GM21423 (cell line): ENCODE results near the gene ERC2.

Source experiments
- ATAC-seq: cut with Tn5 transposase; IDR thresholded peaks from one replicate; pipeline ENCODE4 v1.9.1; 2021; ENCODE audit warnings: mild to moderate bottlenecking, moderate library complexity; ENCODE audit not compliant: unreplicated experiment

Gene ERC2

DNA sequence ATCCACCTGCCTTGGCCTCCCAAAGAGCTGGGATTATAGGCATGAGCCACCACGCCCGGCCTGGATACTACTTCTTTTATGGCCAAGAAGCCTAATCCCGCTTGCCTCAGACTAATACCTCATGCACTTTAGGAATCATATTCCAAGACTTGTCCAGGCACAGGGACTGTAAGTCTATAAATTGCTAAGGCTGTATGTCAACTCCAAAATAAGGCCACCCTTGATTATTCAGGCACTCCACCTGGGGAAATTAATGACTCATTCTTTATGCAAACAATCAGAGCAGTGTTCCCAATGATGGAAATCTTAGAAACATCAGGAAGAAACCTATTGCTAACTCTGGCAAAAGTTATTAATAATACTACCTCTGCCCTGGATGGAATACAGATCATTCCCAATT, 98.4 kb downstream of the ERC2 start:
- no peak for ATAC-seq

DNA sequence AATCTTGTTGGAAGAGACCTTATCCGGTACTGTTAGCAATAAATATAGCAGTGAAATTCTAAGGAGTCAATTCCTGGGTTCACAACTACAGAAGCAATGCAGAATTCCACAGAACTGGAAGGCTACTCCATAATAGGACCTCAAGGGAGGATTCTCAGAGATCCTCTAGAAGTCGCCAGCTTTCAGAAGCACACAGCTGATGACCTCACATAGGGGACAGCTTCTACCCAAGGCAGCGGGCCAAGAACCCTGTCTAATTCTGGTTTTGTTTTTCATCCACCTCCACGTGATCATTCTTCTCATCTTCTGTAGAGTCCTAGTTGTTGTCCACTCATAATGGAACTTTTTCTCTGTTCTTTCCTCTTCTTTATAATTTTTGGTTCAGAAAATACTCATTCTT, 99.4 kb downstream of the ERC2 start:
- no peak for ATAC-seq

DNA sequence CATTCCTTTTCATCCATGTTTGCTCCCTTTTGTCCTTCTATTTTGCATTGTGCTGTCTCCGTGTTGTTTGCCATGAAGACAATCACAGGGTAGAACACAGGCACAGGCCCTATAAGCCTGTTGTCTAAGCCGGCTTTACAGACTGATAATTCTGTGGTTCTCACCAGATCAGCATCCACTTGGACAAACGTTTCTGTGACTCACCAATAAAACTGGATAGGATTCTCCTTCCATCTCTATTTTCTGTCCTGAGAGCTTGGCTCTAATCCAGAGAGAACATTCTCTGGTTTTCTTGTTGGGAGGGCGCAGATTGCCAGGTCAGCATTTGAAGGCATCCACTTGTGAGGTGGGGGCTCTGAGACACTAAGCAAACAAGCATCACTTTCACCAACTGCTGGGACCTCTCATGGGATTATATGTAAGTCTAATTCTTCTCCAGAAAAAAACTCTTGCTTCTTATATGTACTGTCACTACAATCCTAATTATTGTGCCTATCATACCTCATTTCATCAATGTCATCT, 101.6 kb downstream of the ERC2 start:
- ATAC-seq, result no peak

DNA sequence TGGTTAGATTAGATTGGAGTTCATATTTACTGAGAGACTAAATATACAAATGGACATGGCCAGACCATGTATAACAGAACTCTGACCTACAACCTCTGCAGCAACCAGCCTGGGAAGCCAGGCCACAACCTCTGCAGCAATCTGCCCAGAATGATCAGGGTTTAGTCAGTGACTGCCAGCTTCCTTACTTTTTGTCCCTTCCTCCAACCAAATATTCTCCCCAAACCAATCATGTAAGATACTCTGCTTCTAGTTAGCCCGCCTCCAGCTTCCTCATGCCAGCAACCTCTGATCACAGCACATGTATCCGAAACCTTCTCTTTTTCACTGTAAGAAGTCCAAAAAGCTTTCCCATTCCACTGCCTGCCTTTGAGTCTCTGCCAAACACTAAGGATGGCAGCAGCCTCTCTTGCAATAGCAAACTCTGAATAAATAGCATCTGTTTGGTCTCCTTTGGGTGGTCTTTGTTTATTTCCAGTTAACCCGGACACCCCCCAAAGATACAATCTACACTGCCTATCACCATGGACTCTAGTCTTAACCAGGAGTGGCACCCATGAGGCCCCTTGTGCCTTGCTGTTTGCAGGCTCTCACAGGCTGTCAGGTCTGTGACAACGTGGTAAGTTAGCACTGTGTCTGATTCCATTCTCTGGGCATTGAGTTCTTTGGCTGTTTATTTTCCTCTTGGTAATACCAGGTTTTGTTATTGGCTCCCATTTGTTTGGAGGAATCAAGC, 102.2 kb downstream of the ERC2 start:
- no peak for ATAC-seq

DNA sequence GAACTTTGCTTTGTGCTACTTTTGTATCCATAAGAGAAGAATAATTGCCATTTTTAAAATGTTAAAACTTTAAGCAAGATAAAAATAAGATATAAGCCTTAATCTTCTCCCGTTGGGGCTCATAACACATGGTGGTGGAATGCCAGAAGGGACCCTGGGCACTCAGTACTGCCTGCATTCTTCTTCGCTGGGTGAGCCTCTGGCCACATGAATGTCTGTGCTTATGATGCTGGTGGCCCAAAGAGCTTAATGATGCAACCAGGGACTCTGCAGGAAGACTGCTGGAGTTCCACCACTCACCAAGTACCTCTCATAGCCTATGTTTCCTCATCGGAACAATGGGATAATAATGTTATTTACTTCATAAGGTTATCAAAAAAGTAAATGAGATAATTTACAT, 103.6 kb downstream of the ERC2 start:
- ATAC-seq, result no peak

DNA sequence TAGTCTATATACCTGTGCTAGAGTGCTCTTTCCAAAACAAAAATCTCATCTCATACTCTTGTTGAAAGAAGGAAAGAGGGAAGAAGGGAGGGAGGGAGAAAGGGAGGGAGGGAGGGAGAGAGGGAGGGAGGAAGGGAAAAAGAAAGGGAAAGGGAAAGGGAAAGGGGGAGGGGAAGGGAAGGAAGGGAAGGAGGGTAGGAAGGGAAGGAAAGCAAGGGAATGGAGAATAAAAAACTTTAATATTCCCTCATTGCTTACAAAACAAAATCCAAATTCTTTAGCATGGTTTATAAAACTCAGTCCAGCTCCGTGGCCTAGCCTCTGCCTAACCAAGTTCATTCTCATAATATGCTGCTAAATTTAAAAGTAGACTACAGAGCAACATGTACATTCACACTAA, 104.5 kb downstream of the ERC2 start:
- ATAC-seq, result no peak

DNA sequence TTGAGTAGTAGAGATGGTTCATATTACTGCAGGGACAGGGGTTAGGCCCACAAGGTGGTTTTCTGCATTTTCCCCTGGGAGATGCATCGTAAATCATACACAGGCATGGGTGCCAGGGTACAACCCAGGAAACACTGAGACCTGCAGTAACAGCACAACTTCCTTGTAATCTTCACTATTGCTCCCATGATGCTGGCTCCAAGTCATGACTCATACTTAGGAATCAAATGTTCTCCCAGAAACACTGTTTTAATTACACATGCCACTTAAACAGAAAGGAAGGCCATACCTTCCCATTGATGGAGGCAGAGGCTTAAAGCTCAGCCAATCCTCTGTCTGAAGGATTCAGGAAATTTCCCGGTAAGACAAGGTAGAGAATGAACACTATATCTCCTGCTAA, 106.5 kb downstream of the ERC2 start:
- no peak for ATAC-seq

DNA sequence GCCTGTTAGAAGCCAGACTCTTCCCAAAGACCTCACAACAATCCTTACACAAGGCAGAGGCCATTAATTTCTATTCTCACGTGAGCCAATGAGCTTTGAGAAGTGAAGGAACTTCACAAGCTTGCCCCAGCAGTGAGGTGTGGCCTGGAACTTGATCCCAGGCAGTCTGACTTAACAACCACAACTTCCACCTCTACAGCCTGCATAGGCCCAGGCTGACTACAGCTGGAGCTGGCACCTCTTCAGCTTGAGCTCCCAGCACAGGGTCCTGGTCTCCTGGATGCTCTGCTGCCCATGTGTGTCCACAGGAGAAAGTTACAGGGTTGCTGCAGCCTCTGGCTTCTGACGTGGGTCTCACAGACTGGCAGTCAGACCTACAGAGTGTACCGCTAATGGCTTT, 111.0 kb downstream of the ERC2 start:
- ATAC-seq, result no peak

DNA sequence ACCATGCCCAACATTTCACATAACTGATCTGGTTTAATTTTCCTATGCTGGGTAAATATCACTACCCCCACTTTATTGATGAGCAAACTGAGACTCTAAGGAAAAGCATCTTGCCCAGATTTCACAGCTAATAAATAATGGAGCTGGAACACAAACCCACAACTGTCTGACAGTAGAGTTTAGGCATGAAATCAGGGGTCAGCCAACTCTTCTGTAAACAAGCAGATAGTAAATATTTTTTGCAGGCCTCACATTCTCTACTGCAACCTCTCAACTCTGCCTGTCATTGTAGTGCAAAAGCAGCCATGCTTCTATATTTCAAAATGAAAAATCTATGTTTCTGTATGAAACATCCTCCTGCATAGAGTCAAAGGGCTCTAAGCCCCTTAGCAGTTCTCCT, 111.5 kb downstream of the ERC2 start:
- no peak for ATAC-seq

DNA sequence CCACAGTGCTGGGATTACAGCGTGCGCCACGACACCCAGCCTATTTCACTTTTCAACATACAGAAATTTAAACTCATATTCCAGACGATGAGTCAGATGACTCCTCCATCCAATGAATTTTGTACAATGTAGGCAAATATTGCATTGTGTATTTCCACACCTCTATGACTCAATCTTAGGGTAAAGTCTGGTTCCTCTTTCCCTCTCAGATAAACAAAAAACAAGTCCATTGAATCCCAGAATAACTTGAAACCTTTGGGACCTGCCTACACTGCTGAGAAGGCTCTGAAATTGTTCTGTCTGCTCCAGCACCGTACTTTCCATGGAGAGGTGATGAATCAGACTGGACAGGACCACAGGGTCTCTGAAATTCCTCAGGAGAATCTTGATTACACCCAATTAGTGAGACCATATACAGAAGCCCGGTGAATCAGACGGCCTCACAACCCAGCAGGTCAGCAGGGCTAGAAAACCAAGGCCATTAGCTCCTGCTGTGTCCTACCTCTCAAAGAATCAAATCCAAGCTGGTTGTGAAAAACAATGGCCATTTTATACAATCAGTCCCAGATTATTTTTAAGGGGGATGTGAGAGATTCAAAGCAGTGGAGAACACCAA, 112.6 kb downstream of the ERC2 start:
- no peak for ATAC-seq

DNA sequence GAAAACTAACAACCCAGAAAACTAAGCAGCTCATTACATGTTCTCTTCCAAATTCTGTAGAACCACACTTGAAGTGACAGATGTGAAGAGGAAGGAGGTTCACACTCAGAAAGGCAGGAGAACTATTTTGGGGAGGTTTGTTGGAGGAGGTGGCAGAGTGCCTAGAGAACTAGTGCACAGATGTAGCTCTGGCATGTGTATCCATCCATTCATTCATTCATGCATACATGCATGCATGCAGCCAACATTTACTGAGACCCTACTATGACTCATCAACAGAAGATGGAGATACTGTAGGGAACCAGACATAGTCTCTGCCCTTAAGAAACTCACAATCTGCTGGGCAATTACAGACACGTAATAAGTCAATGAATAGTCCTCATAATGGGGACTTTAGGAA, 116.7 kb downstream of the ERC2 start:
- no peak for ATAC-seq

DNA sequence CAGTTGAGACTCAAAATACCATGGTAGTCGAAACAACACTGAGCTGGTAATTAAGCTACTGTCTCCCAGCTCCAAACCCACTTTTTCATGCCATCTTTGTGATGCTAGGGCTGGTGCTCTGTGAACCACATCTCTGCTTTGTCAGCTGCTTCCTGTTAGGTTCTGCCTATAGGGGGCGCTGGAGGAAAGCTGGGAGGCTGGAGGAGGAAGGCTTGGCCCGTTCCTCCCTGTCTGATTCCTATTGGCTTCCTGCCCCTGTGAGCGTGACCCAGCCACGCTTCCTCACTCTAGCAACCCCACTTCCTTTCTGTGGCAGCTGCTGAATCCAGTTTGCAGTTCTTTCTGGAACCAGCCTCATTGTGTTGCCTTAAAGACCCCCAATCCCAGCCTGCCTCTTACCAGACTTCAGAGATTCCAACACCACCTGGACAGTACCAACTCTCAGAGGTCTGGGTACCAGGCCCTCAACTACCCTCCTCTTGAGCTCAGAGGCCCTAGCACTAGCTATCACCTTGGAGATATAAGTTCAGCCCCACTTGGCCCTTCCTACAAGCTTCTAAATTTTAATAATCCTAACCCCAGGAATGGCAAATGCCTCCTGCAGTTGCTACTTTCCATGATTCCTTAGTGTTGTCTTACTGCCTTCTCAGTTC, 120.9 kb downstream of the ERC2 start:
- ATAC-seq, result no peak

DNA sequence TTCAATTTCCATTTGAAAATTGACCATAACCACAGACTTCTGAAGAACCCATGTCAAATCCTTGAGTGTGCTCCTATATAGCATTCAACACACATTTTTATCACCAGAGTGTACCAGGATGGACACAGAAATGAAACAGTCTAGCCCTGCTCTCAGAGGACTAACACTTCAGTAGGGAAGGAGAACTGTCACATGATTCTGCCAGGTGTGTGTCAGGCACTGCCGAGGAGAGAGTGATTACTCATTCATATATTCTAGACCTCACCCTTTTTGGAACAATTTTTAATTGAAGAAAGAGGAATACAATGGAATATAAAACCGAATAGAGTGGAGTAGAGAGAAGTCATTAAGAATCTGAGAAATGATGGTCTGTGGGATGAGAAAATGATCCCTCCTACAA, 125.8 kb downstream of the ERC2 start:
- ATAC-seq, result no peak

DNA sequence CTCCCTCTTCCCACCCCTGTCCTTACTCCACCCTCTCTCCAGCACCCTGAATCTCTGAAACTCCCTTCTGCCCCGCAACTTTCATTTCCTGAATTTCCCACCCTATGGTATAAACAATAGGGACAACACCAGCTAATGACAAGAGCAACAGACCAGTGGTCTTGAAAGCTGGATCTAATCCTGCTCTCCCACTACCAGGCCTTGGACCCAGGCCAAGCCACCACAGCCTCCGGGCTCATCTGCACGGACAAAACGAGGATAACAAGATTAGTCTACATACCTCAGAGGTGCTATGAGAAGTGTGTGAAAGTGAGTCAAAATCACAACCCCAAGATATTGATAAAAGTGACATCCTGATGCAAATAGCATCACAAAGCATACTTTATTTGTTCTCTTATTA, 128.6 kb downstream of the ERC2 start:
- no peak for ATAC-seq

DNA sequence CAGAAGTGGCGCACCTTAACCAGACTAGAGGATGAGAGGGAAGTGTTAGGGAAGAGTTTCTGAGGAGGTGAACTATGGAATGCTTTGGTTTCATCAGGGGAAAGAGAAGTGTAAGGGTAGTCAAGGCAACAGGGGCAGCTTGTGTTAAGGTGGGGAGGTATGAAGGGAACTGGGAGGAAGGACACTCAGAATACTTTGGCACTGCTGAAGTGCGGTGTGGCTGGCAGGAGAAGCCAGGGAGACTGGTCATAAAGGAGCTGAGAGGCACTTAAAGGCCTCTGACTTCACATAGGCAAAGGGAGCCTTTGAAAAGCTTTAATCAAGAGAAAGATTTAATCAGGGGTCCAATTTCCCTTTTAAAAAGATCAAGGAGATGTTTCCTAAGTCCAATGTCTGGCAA, 129.0 kb downstream of the ERC2 start:
- no peak for ATAC-seq

DNA sequence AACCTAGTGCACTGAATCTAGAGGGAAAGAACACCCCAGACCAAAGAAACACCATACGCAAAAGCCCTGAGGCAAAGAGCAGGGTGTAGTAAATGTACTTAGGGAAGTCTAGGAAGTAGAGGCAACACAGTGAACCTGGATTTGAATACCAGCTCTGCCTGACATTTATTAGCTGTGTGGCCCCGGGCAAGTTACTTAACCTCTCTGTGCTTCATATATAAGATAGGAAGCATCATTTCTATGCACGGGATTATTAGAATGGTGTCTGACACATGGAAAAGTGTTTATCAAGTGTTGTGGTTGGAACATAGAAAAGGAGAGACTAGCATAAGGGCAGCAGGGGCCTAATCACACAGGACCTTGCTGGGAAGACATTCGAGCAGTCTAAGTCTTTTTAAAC, 132.2 kb downstream of the ERC2 start:
- no peak for ATAC-seq

DNA sequence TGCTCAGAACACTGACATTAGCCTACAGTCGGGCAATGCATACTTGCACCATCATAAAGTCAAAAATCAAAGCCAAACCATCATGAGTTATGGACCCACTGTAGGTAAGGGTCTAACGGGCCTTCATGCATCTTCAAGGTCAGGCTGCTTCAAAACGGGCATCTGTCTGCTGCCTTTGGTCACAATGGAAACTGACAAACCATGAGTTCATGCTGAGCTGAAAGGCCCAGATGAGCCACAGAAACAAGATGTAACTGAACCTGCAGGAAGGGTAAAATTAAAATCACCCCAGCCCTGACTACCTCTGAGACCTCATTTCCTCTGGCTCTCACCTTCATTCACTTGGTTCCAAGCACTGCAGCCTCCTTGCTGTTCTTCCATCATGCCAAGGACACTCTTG, 143.8 kb downstream of the ERC2 start:
- no peak for ATAC-seq

DNA sequence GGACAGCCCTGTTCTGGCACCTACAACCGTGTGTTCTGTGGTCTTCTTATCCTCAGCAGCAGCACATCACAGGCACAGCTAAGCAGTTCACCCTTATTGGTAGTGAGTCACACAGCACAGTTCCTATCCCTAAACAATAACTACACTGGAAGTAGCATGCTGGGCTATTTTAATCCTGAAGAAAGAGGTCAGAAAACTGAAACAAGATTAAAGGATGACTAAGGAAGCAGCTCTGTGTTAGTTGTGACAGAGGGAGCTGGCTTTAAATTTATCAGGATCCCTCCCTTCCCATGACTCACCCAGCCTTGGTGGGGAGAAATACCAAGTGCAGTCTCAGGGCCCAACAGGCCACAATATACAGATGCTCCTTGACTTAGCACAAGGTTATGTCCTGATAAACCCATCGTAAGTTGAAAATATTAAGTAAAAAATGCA, 144.3 kb downstream of the ERC2 start:
- no peak for ATAC-seq

DNA sequence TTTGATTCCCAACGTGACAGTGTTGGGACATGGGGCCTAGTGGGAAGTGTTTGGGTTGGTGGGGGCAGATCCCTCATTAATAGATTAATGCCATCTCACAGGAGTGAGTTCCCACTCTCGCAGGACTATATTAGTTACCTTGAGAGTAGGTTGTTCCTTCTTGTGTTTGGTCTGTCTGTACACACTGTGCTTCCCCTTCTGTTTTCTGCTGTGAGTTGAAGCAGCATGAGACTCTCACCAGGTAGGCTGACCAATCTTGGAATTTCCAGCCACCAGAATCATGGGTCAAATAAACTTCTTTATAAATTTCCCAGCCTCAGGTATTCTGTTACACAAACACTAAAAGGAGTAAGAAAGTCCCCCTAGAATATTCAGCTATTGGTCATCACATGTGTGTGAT, 145.4 kb downstream of the ERC2 start:
- ATAC-seq, result no peak

DNA sequence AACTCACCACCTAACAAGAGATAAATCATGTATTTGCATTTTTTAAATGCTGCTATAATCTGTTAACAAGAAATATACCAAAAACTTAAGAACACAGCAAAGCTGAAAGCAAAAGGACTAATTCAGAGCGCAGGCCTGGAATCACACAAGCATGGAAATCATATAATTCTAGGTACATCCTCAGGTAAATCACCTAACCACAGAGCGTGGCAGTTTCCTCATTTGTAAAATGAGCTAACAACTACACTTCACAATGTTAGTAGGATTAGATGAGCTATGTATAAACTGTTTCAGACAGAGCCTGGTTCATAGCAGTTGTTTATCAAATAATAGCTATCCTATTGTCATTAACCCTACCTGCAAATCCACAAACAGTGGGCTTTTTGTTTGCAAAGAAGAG, 146.4 kb downstream of the ERC2 start:
- no peak for ATAC-seq

DNA sequence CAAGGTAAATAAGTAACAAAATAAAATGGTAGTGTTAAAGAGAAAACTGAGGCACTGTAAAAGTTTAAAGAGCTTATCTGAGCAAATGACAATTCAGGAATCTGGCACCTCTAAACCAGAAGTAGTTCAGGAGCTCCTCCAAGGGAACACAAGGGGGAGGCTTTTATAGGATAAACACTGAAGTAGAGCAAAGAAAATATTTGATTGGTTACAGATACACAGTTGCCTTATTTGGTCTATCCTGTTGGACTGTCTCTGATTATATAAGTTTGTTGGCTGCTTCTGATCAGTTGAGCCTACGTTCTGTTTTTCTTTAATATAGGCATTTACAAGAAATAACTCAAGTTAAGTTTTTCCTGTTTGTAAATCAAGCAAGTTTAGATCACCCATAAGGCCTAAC, 146.9 kb downstream of the ERC2 start:
- no peak for ATAC-seq

DNA sequence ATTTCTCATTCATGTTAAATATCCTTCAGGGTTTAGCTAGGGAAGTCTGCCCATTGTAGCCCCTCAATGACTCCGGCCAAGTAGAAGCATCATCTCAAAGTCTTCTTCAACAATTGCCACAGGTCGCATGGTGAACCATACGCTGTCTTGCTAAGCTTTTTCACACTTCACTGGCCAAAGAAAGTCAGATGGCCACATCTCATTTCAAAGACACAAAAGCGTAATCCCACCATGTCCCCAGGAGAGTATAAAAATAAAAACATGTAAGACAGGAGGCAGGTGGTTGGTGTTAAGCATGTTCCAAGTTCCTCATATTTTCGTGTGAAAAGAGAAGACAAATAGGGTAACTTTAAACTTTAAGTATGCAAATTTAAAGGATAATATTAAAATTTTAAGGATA, 147.4 kb downstream of the ERC2 start:
- ATAC-seq, result no peak
